HepG2 (cell line): ENCODE results near the gene GLDC. TPM values are rescaled to one million over a fixed set of nuclear protein-coding genes. Genes with fewer than 3 reads are reported as not detected.

Source experiments
- ATAC-seq: fragments of 200-7000 bp; cut with Tn5 transposase; 3 replicates; pipeline ENCODE4 v1.9.1; 2020; ENCODE audit warnings: mild to moderate bottlenecking, moderate library complexity
- BruUV-seq: library from RNA; stranded (reverse); fragments of 400-500 nt; replicated peaks from 2 replicates; lab custom pipeline; 2021; lab: Mats Ljungman, UMichigan
- CTCF ChIA-PET: fragments of 300-600 bp; formaldehyde crosslinking; extraction: SDS; loops from one replicate; lab custom pipeline; 2021; ENCODE audit warnings: low total read pairs, inconsistent platforms, low intra/inter-chr PET ratio; lab: Yijun Ruan, JAX
- POLR2A ChIA-PET: fragments of 350-600 bp; sonication (Branson Sonifier 250); formaldehyde crosslinking; loops from one replicate; lab custom pipeline; 2020; ENCODE audit warnings: antibody characterized with exemption, inconsistent platforms; lab: Yijun Ruan, JAX
- DNase-seq: peaks from one replicate; pipeline ENCODE4 v3.0.0-alpha.2; 2015; ENCODE audit warnings: low spot score
- FAIRE-seq: peaks from 3 replicates; lab custom pipeline; 2011; peaks lifted over from hg19 to GRCh38; lab: Jason Lieb, UNC
- H2AFZ ChIP-seq: one replicate; pipeline ENCODE4 v1.6.1; 2011; ENCODE audit warnings: low read length, inconsistent platforms
- H3K27ac ChIP-seq: fragments of 300-600 bp; 3 replicates; pipeline ENCODE4 v1.8.0; 2011; ENCODE audit warnings: mixed run types, mild to moderate bottlenecking, mixed read lengths, low read length, inconsistent platforms; ENCODE audit not compliant: insufficient read depth; ENCODE audit errors: extremely low read length
- H3K27me3 ChIP-seq, 2 experiments: fragments of 200-600 bp in 1 of 2; 2 replicates in 1 of 2; 3 replicates in 1 of 2; pipeline versions ENCODE4 v1.6.0 to v1.8.0; 2011; ENCODE audit warnings: low read length in 2 of 2, mild to moderate bottlenecking in 2 of 2, moderate library complexity in 2 of 2, inconsistent platforms in 1 of 2; ENCODE audit not compliant: insufficient read depth in 2 of 2, control insufficient read depth in 1 of 2
- H3K36me3 ChIP-seq, 2 experiments: fragments of 200-600 bp in 1 of 2; replicated peaks in 1 of 2; 2 replicates in 1 of 2; 3 replicates in 1 of 2; pipeline versions ENCODE4 v1.5.1 to v1.8.0; 2011; ENCODE audit warnings: low read length in 2 of 2, inconsistent platforms in 1 of 2; ENCODE audit not compliant: insufficient read depth in 2 of 2, control insufficient read depth in 1 of 2
- H3K4me1 ChIP-seq: 2 replicates; pipeline ENCODE4 v1.5.1; 2012; ENCODE audit warnings: low read length, inconsistent platforms; ENCODE audit not compliant: insufficient read depth
- H3K4me2 ChIP-seq: 2 replicates; pipeline ENCODE4 v1.6.0; 2011; ENCODE audit warnings: low read depth, low read length, inconsistent platforms
- H3K4me3 ChIP-seq, 3 experiments: fragments of 200-600 bp in 1 of 3; sonication (generic), shearing (Covaris generic) in 1 of 3; replicated peaks in 1 of 3; 2 replicates each; pipeline ENCODE4 v1.5.1; 2011 to 2016; ENCODE audit warnings: low read length in 3 of 3, inconsistent platforms in 2 of 3, low read depth in 2 of 3, mild to moderate bottlenecking in 2 of 3, control low read depth in 1 of 3, mixed read lengths in 1 of 3; ENCODE audit not compliant: insufficient read depth in 1 of 3
- H3K79me2 ChIP-seq: one replicate; pipeline ENCODE4 v1.6.1; 2011; ENCODE audit warnings: low read length, inconsistent platforms; ENCODE audit not compliant: insufficient read depth
- H3K9ac ChIP-seq: 2 replicates; pipeline ENCODE4 v1.6.0; 2011; ENCODE audit warnings: mild to moderate bottlenecking, low read depth, low read length, inconsistent platforms; ENCODE audit not compliant: insufficient read depth
- H3K9me3 ChIP-seq: 2 replicates; pipeline ENCODE4 v1.5.1; 2012; ENCODE audit warnings: mild to moderate bottlenecking, low read length
- H4K20me1 ChIP-seq: 2 replicates; pipeline ENCODE4 v1.6.0; 2011; ENCODE audit warnings: inconsistent platforms, mild to moderate bottlenecking, low read length, moderate library complexity; ENCODE audit not compliant: insufficient read depth
- CHCHD3 ChIP-seq: sonication (generic); formaldehyde crosslinking; IDR thresholded peaks from 2 replicates; pipeline ENCODE4 v1.8.0; 2022; ENCODE audit warnings: mild to moderate bottlenecking, missing genetic modification reagents, moderate library complexity
- GLI4 ChIP-seq: sonication (generic); formaldehyde crosslinking; IDR thresholded peaks from 2 replicates; pipeline ENCODE4 v1.5.1; 2020; ENCODE audit warnings: missing genetic modification reagents, mild to moderate bottlenecking, moderate library complexity, borderline replicate concordance
- MBNL3 ChIP-seq: fragments of 250-450 bp; sonication (Bioruptor Pico); conservative IDR thresholded peaks from 2 replicates; pipeline ENCODE4 v1.8.0; 2022; ENCODE audit warnings: mild to moderate bottlenecking, inconsistent platforms
- MED8 ChIP-seq: sonication (generic); formaldehyde crosslinking; IDR thresholded peaks from 2 replicates; pipeline ENCODE4 v1.8.1; 2023; ENCODE audit warnings: mild to moderate bottlenecking, missing genetic modification reagents; ENCODE audit not compliant: insufficient replicate concordance
- PAF1 ChIP-seq: IDR thresholded peaks from 2 replicates; pipeline ENCODE4 v1.6.1; 2016; ENCODE audit warnings: missing genetic modification reagents, missing compliant biosample characterization
- PHF5A ChIP-seq: IDR thresholded peaks from one replicate; pipeline ENCODE4 v1.6.1; 2018; ENCODE audit warnings: low read depth, missing genetic modification reagents; ENCODE audit not compliant: unreplicated experiment
- RCOR2 ChIP-seq: IDR thresholded peaks from 2 replicates; pipeline ENCODE4 v1.6.1; 2016; ENCODE audit warnings: missing biosample characterization, missing genetic modification reagents
- RFX5 ChIP-seq: IDR thresholded peaks from 2 replicates; pipeline ENCODE4 v1.6.1; 2011; ENCODE audit warnings: low read depth, low read length, improper control_type of control experiment
- SCMH1 ChIP-seq: sonication (generic); formaldehyde crosslinking; IDR thresholded peaks from 2 replicates; pipeline ENCODE4 v1.9.0; 2021; ENCODE audit warnings: missing genetic modification reagents, mild to moderate bottlenecking, borderline replicate concordance
- SMC3 ChIP-seq: IDR thresholded peaks from 2 replicates; pipeline ENCODE4 v1.6.1; 2011; ENCODE audit warnings: low read length, improper control_type of control experiment
- TEAD2 ChIP-seq: sonication (generic); formaldehyde crosslinking; IDR thresholded peaks from 2 replicates; pipeline ENCODE4 v1.9.0; 2021; ENCODE audit warnings: missing genetic modification reagents
- XBP1 ChIP-seq: sonication (generic); formaldehyde crosslinking; IDR thresholded peaks from 2 replicates; pipeline ENCODE4 v1.5.0; 2020; ENCODE audit warnings: missing genetic modification reagents
- XRCC5 ChIP-seq: fragments of 200-400 bp; formaldehyde crosslinking; optimal IDR thresholded peaks from 2 replicates; pipeline ENCODE3; 2017; ENCODE audit warnings: mild to moderate bottlenecking, low read length
- ZNF441 ChIP-seq: sonication (generic); formaldehyde crosslinking; IDR thresholded peaks from 2 replicates; pipeline ENCODE4 v1.7.0; 2021; ENCODE audit warnings: missing genetic modification reagents, borderline replicate concordance
- WGBS: methylation state at CpG from one replicate; pipeline ENCODE4 v1.1.6; 2017; ENCODE audit warnings: low lambda C conversion rate; 5-methylcytosine and 5-hydroxymethylcytosine counted together
- in situ Hi-C: cut with HindIII; loops from 2 replicates; pipeline ENCODE4 v1.10.0; 2017; ENCODE audit warnings: low pct_unique_long_range_greater_than_20kb; ENCODE audit not compliant: extremely low pct_ligation_motif_present
- intact Hi-C: fragments of 100-400 bp; cut with micrococcal nuclease; formaldehyde crosslinking; loops from one replicate; pipeline ENCODE4 v1.10.0; 2022; ENCODE audit not compliant: unreplicated experiment
- polyA plus RNA-seq, 8 experiments: library from polyadenylated mRNA; depleted of rRNA in 3 of 8; stranded (reverse) in 7 of 8; unstranded in 1 of 8; fragments of >200 nt; fragmentation: Illumina TruSeq in 4 of 8; extraction: Trizol in 4 of 8; gene quantifications; 2 replicates each; pipeline versions ENCODE4 v1.2.1 to v1.2.3, GENCODE V29; 2011 to 2016; ENCODE audit warnings: low read depth in 4 of 8, missing spikeins in 1 of 8, mixed read lengths in 1 of 8; ENCODE audit not compliant: insufficient read depth in 1 of 8
- total RNA-seq, 5 experiments: library from RNA; depleted of rRNA; stranded (reverse); fragments of >200 nt; fragmentation: Illumina TruSeq; extraction: Trizol; gene quantifications; 2 replicates each; pipeline ENCODE4 v1.2.3, GENCODE V29; 2016; ENCODE audit warnings: low read depth in 1 of 5
- TF ChIP-seq, protein P1 (sequence below): sonication (generic); formaldehyde crosslinking; IDR thresholded peaks from 2 replicates; pipeline ENCODE4 v1.4.0; 2020; ENCODE audit warnings: missing genetic modification reagents, borderline replicate concordance
- TF ChIP-seq, protein P2 (sequence below): sonication (generic); formaldehyde crosslinking; IDR thresholded peaks from 2 replicates; pipeline ENCODE4 v1.4.0; 2020; ENCODE audit warnings: mild to moderate bottlenecking, missing genetic modification reagents
- TF ChIP-seq, protein P3 (sequence below): sonication (generic); formaldehyde crosslinking; IDR thresholded peaks from 2 replicates; pipeline ENCODE4 v1.8.0; 2023; ENCODE audit warnings: mild to moderate bottlenecking, missing genetic modification reagents

The GLDC gene
- total and polyA plus RNA-seq, 2 of the 13 experiments (the other 11 are each of a cell fraction or from before 2014, with no cell fraction given), result 59.3 to 115 TPM

DNA sequence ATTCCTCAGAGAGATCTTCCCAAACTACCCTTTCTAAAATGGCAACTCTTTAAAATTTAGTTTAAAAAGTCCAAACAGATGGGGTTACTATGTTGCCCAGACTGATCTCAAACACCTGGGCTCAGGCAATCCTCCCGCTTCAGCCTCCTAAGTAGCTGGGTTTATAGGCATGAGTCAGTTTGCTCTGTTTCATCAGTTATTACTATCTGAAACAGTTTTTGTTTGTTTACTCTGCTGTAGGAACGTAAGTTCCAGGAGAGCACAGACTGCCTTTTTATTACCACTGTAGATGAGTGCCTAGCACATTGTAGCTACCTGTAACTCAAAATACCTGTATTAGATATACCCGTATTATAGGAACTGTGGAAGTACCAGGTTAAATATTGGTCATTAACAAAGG is 143.1 kb downstream of the GLDC start:
- in situ Hi-C loops, result no loop called here
- Histone ChIP-seq H3K4me1 (no peaks in the 10 kb centered on the region), H3K27me3 (no peaks in the 10 kb centered on the region), H2AFZ (no peak overlapping the region), H3K4me2 (no peak overlapping the region), H3K79me2 (no peaks in the 10 kb centered on the region), H3K27ac (no peak overlapping the region), H3K9ac (no peak overlapping the region)
- CTCF ChIA-PET, result no interaction called here
- intact Hi-C loops, result no loop called here
- BruUV-seq, result no TSS peak
- 92% methylated on average over 3 of the region's 3 CpGs for WGBS
- TF ChIP-seq, protein P1, sequence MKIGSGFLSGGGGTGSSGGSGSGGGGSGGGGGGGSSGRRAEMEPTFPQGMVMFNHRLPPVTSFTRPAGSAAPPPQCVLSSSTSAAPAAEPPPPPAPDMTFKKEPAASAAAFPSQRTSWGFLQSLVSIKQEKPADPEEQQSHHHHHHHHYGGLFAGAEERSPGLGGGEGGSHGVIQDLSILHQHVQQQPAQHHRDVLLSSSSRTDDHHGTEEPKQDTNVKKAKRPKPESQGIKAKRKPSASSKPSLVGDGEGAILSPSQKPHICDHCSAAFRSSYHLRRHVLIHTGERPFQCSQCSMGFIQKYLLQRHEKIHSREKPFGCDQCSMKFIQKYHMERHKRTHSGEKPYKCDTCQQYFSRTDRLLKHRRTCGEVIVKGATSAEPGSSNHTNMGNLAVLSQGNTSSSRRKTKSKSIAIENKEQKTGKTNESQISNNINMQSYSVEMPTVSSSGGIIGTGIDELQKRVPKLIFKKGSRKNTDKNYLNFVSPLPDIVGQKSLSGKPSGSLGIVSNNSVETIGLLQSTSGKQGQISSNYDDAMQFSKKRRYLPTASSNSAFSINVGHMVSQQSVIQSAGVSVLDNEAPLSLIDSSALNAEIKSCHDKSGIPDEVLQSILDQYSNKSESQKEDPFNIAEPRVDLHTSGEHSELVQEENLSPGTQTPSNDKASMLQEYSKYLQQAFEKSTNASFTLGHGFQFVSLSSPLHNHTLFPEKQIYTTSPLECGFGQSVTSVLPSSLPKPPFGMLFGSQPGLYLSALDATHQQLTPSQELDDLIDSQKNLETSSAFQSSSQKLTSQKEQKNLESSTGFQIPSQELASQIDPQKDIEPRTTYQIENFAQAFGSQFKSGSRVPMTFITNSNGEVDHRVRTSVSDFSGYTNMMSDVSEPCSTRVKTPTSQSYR, result no peak
- no peak for TF ChIP-seq XBP1 (CRISPR knock-in tag)
- TF ChIP-seq GLI4, result no peak
- no peak for TF ChIP-seq RFX5
- TF ChIP-seq TEAD2 (CRISPR knock-in tag), result no peak
- TF ChIP-seq PHF5A (CRISPR knock-in tag), result no peak
- TF ChIP-seq SCMH1 (CRISPR knock-in tag), result no peak
- TF ChIP-seq CHCHD3, result no peak
- TF ChIP-seq, protein P2, sequence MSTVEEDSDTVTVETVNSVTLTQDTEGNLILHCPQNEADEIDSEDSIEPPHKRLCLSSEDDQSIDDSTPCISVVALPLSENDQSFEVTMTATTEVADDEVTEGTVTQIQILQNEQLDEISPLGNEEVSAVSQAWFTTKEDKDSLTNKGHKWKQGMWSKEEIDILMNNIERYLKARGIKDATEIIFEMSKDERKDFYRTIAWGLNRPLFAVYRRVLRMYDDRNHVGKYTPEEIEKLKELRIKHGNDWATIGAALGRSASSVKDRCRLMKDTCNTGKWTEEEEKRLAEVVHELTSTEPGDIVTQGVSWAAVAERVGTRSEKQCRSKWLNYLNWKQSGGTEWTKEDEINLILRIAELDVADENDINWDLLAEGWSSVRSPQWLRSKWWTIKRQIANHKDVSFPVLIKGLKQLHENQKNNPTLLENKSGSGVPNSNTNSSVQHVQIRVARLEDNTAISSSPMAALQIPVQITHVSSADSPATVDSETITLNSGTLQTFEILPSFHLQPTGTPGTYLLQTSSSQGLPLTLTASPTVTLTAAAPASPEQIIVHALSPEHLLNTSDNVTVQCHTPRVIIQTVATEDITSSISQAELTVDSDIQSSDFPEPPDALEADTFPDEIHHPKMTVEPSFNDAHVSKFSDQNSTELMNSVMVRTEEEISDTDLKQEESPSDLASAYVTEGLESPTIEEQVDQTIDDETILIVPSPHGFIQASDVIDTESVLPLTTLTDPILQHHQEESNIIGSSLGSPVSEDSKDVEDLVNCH, result no peak
- no peak for TF ChIP-seq XRCC5
- no peak for TF ChIP-seq MED8 (CRISPR knock-in tag)
- TF ChIP-seq, protein P3, sequence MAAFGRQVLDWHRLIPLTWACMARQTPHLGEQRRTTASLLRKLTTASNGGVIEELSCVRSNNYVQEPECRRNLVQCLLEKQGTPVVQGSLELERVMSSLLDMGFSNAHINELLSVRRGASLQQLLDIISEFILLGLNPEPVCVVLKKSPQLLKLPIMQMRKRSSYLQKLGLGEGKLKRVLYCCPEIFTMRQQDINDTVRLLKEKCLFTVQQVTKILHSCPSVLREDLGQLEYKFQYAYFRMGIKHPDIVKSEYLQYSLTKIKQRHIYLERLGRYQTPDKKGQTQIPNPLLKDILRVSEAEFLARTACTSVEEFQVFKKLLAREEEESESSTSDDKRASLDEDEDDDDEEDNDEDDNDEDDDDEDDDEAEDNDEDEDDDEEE, result no peak
- no peak for TF ChIP-seq PAF1
- no peak for TF ChIP-seq ZNF441 (CRISPR knock-in tag)
- no peak for TF ChIP-seq MBNL3
- no peak for TF ChIP-seq RCOR2 (CRISPR knock-in tag)
- TF ChIP-seq SMC3, result no peak
- TF ChIP-seq, all 625 proteins: peak for 0
- no peaks in the 10 kb centered on the region for H4K20me1 ChIP-seq
- H3K4me3 ChIP-seq, result no peak overlapping the region
- DNase-seq (no peak), ATAC-seq (no peak), FAIRE-seq (no peak)
- no peaks in the 10 kb centered on the region for H3K9me3 ChIP-seq
- peaks cover 20 to 58% of the 10 kb centered on the region in 2 experiments for H3K36me3 ChIP-seq
- POLR2A ChIA-PET, result interaction anchor here (1.1 kb wide), 1 partner anchor 178 kb away, joined by 3 read pairs; no protein-coding TSS in a partner anchor
